Peyer's patch (tissue), 4 donors: Measurements from ENCODE around the gene TAS2R39.

Source experiments
- CTCF ChIP-seq, 6 experiments: fragments of 450-650 bp in 4 of 6; fragments of 200-600 bp in 2 of 6; sonication (generic) in 1 of 6; IDR thresholded peaks; one replicate each; pipeline ENCODE4 v1.5.1; 2017 to 2019; ENCODE audit warnings: antibody characterized with exemption in 6 of 6, mild to moderate bottlenecking in 3 of 6, moderate library complexity in 1 of 6
- POLR2A ChIP-seq, 2 donors: fragments of 450-650 bp; IDR thresholded peaks; one replicate each; pipeline ENCODE4 v1.5.1; 2017; ENCODE audit warnings: antibody characterized with exemption in 2 of 2, mild to moderate bottlenecking in 2 of 2, moderate library complexity in 2 of 2

DNA sequence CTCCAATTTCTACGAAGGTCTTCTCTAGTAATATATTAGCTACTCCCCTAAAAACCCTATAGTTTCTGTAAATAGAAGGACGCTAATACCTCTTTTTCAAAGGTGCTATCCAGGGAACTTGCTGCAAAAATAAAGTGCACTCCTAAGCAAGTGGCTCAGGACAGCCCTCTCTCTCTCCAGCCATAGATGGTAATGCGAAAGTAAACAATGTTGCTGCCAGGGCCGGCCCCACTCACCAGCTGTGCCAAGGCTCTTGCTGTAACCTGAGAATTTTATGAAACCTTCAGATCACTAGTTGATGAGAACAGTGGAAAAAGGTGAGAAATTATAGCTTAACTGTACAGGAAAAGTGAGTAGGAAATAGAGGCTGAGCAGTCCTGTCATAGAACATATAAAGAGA, 10.9 kb upstream of the TAS2R39 start:
- TF ChIP-seq CTCF (IDR thresholded peaks at IDR 0.05) (no peak), POLR2A (IDR thresholded peaks at IDR 0.05) (no peak)
